Left colon (tissue), 2 donors: ENCODE measurements around the gene COL11A2. TPM values are rescaled to one million over a fixed set of nuclear protein-coding genes. Genes with fewer than 3 reads are reported as not detected.

Source experiments
- ATAC-seq: fragments of 200-7000 bp; cut with Tn5 transposase; one replicate; pipeline ENCODE4 v1.9.1; 2020; ENCODE audit warnings: mild to moderate bottlenecking, moderate library complexity
- DNase-seq, 2 donors: peaks; one replicate each; pipeline ENCODE4 v3.0.0-alpha.2; 2020
- intact Hi-C, 2 donors: fragments of 100-400 bp; cut with DNase I in 1 of 2; cut with micrococcal nuclease in 1 of 2; formaldehyde crosslinking; loops; one replicate each; pipeline versions ENCODE4 v1.11.2 to v1.14.0; 2022; cut with DNase I, micrococcal nuclease
- total RNA-seq, 2 donors: library from RNA; stranded (reverse); fragmentation: NEBNext Ultra II Directional; extraction: Animal tissue kit (Norgen Biotek cat#: 25700); gene quantifications; one replicate each; pipeline ENCODE4 v1.2.1, GENCODE V29; 2021
- donor health status: DM: no; HTN: no; CAD: no.
- donor health status: DM: yes; HTN: yes; CAD: no.

COL11A2 gene
- total RNA-seq, 2 donors from 2014 or later = 0.45 to 0.55 TPM

DNA sequence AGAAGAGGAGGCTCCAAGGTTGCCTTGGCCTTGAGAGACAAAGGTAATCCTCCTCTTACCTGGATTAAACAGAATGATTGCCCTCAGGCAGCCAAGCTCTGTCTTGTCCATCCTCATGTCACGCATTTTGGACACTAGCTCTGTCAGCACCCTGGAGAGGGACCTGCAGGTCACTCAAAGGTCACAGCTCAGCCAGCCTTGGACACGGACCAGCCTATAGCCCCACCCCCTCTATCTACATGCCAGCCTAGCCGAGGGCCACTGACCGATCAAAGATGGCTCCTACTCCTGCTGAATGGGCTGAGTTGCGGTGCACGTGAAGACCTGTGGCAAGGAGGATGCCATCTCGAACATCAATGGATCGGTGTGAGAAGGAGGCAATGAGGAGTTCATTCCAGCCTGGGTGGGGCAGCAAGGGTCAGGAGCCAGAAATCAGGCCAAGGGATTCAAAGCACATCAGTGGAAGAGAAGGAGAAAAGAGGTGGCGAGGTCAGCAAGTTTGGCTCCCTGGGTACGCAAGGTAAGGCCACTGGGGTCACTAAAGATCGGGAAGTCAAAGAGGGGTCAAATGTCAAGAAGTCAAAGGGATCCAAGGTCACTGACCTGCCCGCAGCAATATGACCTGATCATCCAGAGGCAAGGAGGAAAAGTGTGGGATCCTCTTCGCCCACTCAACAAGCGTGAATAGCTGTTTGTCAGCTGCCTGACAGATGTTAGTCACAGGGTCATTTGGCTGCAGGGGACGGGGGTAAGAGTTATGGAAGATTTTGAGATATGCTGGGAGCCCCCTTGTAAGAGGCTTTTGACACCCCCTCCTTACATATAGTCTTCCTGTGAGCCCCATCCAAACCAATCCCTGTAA, 3.3 kb upstream of the COL11A2 start:
- intact Hi-C loops = loop anchor here in 1 of 2 donors (5.0 kb wide), 1 partner anchor 33 kb away; no protein-coding TSS in a partner anchor
- DNase-seq (no peak), ATAC-seq (no peak)

DNA sequence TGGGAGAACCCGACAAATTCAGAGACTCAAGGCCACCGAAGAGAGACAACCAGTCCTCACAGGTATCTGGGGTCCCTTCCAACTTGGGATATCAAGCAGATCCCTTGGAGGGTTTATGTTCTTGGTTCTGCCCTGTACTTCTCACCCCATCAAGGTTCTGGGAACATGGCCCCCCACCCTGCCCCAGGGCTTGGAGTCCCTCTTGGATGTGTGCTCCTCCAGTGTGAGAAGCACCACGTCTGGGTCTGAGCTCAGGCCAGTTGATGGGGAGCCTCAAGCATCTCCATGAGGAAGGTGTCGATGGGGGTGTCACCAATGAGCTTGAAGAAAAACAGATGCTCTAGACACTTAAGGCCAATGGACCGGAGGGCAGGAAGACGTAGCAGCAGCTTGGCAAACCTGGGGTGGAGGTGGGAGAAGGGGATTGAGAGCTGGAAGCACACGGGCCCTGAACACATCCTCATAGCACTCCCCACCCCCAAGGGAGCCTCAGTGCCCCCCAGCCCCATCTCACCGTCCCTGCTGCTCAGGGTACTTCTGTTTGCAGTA, 2.2 kb upstream of the COL11A2 start:
- intact Hi-C loops = no loop called here
- DNase-seq = no peak
- no peak for ATAC-seq

DNA sequence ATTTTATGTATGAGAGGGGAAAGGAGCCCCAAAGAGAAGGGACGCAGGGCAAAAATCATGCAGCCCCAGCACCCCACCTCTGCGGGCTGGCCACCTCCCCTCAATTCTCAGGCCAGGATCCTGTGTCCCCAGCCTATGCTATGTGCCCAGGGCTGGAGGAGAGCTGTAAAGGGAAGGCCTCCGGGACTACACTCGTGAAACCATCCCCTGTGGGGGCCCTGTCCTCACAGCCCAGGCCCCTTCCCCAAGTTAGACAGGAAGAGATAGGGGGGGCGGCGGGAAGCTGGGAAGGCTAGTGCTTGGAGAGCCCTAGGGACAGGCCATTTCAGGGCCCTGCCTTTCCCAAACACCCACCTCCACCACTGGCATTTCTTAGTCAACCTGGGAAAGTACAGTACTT, 1.4 kb upstream of the COL11A2 start:
- ATAC-seq = no peak

DNA sequence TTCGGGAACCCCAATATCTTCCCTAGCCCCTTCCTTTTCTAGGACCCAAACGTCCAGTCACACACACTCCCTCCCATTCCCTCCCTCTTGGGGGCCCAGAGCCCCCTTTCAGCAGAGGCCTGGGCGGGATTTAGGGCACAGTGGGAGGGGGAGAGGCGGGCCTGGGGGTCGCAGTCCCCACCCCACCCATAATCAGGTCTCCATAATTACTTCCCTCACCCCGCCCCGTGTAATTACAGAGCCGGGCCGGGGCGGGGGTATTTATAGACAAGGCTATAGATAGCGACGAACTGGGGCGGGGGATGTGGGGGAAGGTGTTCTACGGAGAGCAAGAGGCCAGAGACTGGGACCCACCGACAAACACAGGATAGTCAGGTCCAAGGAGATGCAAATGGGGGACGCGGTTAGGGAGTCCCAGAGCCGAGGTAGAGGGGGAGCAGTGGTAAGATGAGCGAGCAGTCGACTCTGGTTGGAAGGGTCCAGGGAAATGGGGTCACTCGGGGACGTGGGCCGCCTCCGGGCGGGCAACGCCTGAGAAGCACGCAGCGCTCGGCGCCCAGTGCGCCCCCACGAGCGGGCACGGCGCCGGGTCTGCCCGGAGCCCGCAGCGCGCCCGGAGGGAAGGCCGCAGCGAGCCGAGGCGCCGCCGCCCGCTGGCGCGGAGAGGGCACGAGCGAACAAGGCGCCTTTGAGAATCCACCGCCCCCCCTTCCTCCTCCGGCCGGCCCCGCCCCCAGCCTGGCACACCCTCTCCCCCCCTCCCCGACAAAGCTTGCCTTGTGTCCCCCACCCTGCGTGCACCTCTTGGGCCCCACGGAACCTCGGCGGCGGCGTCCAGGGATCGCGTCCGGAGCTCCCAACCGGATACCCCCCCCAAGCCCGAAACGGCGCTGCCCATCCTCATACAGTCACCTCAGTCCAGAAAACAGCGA, 670 bp upstream of the COL11A2 start:
- intact Hi-C loops = no loop called here

More for the DNA sequence above, 1.4 kb upstream of the COL11A2 start:
- intact Hi-C loops = no loop called here
- DNase-seq = no peak

DNA sequence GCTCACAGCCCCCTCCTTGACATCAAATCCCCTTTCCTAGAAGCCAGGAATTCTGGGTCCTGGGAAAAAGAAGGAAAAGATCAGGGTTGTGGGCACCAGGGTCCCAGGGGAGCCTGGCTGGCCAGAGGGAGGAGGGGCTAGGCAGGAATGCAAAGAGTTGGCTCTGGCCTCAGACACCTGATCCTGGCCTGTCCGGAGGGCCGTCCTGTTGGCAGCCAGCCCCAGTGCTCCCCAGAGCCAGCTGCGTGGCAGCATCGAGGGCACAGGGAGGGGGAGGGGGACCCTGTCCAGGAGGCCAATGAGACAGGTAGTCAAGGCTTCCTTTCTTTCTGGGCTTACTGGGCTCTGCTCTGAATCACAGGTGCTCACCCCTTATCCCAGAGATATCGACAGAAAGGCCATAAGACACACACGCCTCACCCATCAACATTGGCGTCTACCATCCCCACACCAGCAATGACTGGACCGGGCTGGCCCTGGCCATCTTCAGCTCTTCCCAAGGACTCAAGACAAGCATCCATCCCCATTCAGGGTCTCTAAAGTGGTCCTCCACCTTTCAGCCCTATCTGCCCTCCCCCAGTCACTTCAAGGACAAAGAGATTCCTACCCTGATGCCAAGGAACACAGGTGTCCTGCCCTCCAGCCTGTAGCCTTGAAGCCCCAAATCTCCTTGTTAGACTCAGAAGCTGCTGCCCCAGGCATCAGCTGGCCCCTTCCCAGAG, 723 bp downstream of the COL11A2 start:
- DNase-seq (no peak), ATAC-seq (no peak)

More for the DNA sequence above, 670 bp upstream of the COL11A2 start:
- peak in 1 of 2 donors; percentile 43 for DNase-seq
- ATAC-seq = peak; percentile 42

DNA sequence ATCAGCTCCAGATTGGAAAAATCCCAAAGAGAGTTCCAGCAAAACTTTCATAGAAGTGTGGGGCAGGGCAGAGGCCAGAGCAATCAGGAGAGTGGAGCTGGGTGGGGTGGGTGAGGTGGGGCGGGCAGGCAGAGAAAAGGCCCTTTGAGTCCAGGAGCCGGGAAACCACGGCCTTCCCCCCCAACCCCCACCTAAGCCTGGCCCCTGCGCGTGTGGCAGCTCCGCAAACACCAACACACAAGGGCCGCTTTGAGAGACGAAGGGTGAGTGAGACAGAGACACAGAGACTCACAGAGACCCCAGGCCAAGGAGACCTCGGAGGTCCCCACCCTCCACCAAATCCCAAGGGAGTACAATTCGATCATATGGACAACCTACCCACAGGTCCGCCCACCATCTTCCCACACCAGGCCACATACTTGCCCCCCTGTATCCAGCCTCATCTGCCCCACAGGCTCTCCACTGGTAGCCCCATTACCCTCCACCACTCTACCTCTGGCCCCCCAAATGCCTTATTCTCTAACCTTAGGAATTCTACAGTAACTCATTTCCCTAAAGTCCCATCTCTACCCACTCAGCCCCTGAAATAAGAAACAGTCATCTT, 1.7 kb downstream of the COL11A2 start:
- intact Hi-C loops = no loop called here
- no peak for ATAC-seq
- no peak for DNase-seq

More for the DNA sequence above, 723 bp downstream of the COL11A2 start:
- intact Hi-C loops = no loop called here

DNA sequence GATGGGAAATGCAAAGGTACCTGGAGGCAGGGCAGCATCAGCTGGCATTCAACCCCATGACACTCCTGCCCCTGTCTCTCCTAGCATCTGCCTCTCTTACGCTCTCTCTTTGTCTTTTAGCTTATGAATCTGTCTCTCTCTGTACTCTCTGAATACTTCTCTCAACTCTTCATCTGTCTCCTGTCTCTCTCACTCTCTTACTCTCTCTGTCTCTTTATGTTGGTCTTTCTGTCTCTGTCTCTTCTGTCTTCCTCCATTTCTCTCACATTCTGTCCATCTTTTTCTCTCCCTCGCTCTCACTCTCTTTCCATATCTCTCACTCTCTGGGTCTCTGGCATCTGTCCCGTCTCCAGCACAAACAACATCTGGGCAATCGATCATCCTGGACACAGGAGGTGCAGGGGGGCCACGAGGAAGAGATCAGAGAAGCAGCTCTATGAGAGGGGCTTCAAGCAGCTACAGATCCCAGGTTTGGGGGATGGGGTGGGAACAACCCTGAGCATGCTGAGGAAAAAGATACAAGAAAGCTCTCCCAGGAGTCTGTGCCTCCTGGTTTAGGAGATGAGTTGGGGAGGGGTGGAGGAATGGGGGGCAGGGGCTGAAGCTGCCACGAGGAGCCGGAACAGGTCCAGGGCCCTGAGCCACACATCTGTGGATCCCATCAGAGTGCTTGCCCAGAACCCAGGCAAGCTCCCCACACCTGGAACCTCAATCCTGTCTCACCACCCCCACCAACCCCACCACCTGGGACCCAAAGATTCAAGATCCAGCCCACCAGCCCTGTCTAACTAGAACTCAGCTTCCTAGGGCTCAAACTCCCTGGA, 2.4 kb downstream of the COL11A2 start:
- intact Hi-C loops = no loop called here
- DNase-seq (no peak), ATAC-seq (no peak)

DNA sequence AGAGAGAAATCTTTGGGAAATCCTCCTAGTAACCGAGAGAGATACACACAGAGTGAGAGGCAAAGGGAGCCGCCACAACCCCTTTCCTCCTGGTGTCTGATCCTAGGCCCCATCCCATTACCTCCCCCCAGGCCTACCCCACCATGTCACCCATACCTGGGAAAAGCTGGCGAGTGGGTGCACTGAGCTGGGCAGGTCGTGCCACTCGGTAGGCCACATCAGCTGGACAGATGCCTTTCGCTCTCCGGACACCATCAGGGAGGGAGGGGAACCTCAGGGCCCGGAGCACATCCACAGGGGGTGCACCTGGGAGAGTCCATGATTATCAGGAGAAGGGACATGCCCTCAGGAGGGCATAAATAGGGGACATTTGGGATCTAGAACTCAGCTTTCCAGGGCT, 3.1 kb downstream of the COL11A2 start:
- DNase-seq (no peak), ATAC-seq (no peak)
- intact Hi-C loops = no loop called here

DNA sequence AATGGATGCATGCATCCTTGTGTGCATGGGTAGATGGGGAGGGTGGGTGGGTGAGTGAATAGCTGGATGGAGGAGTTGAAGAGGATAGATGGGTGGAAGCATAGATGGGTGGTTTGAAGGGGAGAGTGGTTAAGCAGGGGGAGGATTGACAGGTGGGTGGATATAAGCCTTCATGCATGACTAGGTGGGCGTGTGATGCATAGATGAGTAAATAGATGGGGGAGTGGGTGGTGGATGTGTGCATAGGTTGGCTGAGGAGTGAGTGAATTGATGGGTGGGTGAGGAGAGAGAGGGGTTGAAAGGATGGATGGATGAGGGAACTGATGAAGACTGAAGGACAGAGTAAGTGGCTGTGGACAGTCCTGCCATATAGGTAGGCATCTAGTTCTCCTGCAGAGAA, 4.5 kb downstream of the COL11A2 start:
- intact Hi-C loops = no loop called here
- no peak for ATAC-seq
- DNase-seq = no peak

DNA sequence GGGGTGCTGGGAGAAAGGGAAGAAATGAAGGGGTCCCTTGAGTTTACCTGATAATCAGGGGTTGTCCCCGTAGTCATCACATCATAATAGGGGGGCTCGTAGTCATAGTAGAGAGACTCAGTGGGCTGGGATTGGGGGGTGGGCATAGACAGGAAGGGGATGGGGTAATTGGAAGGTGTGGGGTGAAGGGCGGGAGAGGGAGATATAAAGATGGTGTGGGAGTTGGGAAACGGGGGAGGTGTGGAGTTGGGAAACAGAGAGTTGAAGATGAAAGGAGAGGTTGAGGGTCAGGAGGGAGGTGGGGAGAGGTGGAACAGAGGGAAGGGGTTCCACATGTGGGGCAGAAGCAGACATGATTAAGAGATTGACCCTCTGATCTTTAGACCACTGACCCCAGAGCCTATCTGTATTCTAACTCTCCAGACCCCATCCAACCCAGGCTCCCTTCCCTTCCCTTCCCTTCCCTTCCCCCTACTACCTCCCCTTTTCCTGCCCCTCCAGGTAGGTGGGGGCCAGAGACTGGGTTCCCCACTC, 6.5 kb downstream of the COL11A2 start:
- no peak for ATAC-seq
- intact Hi-C loops = no loop called here
- DNase-seq = no peak

DNA sequence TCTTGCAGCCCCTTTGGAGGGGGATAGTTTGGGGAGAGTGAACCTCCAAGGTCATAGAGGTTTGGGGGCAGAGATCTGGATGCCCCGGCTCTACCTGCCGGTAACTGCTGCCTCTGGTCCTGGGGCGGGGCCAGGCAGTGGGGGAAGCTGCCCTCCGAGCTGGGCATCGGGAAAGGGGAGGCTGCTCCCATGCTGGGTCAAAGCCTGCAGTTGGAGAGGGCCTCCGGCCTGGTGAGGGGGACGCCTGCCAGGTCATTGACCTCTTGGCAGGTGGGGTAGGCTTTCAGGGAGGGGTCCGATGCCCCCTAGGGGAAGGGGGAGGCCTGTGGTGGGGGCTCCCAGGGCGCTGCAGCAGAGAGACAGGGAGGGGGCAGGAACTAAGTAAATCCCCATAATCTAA, 7.1 kb downstream of the COL11A2 start:
- DNase-seq (no peak), ATAC-seq (no peak)
- intact Hi-C loops = no loop called here

DNA sequence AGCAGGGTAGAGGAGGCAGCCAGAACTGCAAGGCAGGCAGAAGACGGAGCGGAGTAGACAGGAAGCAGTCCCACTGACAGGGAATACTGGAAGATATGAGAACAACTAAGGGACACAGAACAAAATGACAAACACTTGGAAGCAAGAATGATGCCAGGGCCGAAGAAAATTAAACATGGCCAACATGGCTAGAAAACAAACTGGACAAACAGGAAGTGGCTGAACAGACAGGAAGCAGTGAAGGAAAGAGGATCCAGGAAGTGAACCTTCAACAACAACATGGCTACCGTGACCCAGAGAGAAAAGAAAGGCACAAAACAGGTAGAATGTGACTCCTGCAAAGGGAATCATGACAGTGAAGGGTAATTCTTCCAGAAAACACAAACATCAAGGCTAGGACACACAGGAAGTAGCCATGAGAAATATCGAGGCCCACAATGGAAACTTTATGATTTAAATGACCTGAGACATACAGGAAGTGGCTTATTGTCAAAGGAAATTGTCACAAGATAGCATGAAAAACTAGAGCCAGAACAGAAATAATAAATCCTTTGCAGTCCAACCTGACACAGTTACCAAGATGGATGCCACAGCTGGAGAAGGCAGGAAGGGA, 9.1 kb downstream of the COL11A2 start:
- no peak for ATAC-seq
- no peak for DNase-seq
- intact Hi-C loops = no loop called here

DNA sequence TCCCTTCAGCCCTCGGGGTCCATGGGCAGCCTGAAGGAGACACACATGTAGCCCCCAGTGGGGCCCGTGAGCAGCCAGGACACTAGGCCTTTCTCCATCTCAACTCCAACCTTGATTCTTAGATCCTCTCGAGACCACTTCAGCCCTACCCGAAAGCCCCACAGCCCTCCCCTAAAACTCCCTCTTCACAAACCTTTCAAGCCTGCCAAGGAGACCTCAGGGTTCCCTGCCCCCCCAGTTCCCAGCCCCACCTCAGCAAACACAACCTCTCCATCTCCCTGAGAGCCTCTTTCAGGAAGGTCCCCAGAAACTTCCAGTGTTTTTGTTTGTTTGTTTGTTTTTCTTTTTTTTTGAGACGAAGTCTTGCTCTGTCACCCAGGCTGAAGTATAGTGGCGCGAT, 11.1 kb downstream of the COL11A2 start:
- DNase-seq = no peak
- no peak for ATAC-seq
- intact Hi-C loops = no loop called here

DNA sequence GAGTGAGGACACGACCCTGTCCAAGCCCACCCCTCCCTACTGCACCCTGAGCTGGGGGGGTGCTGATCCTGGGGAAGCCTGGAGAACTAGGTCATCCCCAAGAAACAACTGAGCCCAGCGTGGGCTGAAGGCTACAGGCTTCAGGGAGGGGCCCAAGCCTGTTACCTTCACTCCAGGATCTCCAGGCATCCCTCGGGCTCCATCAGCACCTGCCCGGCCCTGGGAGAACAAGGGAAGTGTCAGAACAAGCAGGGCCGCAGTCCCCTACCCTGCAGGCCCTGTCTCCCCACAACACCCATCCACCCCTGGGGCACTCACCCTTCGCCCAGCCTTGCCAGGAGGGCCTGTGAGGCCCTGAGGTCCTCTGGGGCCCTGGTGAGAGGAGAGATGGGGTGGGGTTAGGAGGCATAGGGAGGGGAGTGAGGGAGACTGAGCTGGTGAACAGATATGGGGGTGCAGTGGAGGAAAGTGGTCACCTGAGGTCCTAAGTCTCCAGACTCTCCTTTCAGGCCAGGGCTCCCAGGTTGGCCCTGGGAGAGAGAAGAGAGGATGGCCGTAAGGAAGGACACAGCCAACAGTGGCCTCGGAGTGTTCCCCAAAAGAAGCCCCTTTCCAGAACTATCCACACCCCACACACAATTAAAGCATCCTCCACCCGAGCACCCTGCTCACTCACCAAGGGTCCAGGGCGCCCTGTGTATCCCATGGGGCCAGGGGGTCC, 13.4 kb downstream of the COL11A2 start:
- DNase-seq = no peak
- no peak for ATAC-seq
- intact Hi-C loops = no loop called here

DNA sequence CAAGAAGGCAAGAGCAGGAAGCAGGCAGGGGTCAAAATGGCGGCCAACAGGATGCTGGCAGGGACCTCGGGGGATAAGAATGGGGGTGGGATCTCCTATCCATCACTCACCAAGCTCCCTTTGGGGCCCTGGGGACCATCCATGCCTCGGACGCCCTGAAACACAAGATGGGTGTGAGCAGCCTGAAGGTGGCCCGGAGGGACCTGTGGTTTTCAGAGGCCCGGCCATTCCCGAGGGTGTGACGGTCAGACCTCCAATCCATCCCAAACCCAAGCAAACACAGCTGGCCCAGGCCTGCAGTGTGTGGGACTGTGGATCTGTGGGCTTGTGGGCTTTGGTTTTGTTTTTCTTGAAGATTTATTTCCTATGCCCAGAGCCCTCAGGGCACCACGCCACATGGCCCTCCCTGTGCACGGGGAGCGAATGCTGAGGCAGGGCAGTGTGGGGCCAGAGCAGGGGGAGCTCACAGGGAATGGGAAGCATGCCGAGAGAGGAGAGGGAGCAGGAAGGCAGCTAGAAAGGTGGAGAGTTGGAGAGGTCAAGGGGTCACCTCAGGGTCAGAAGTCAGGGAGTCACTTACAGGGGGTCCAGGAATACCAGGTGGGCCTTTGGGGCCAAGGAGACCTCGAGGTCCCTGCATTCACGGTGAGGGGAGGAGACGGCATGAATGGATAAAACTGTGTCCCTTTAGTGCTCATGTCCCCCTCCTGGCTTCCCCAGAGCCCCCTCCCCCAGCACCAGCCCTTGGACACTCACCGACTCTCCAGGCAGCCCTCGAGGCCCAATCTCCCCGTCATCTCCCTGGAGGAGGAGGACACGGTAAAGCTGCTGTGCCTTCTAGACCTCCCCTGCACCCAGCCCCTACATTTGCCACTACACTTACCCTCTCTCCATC, 14.5 kb downstream of the COL11A2 start:
- intact Hi-C loops = no loop called here
- ATAC-seq = no peak
- DNase-seq = no peak
